HepG2 (cell line): ENCODE data around the gene TAC3. TPM values are rescaled to one million over a fixed set of nuclear protein-coding genes. Genes with fewer than 3 reads are reported as not detected.
A peak's percentile ranks its signal among the peaks of the same experiment; 100 is the strongest.

Source experiments
- ARHGAP35 ChIP-seq: sonication (generic); formaldehyde crosslinking; IDR thresholded peaks from 2 replicates; pipeline ENCODE4 v1.9.0; 2022; ENCODE audit warnings: mild to moderate bottlenecking, inconsistent platforms, moderate library complexity, missing genetic modification reagents, borderline replicate concordance
- ATM ChIP-seq: fragments of 450-650 bp; IDR thresholded peaks from 2 replicates; pipeline ENCODE4 v1.7.1; 2017; ENCODE audit warnings: mild to moderate bottlenecking, borderline replicate concordance
- CREB1 ChIP-seq, 2 experiments: fragments of 450-650 bp in 1 of 2; IDR thresholded peaks; 2 replicates each; pipeline ENCODE4 v1.6.1; 2016 to 2017; ENCODE audit warnings: control low read depth in 1 of 2, mild to moderate bottlenecking in 1 of 2, missing compliant biosample characterization in 1 of 2, missing genetic modification characterization in 1 of 2
- DMAP1 ChIP-seq: IDR thresholded peaks from 2 replicates; pipeline ENCODE4 v1.6.1; 2016
- FIP1L1 ChIP-seq: fragments of 200-400 bp; formaldehyde crosslinking; IDR thresholded peaks from 2 replicates; pipeline ENCODE4 v1.6.1; 2018; ENCODE audit warnings: low read depth, mild to moderate bottlenecking, low read length, moderate library complexity, borderline replicate concordance; ENCODE audit not compliant: insufficient read depth
- GATAD1 ChIP-seq: IDR thresholded peaks from 2 replicates; pipeline ENCODE4 v1.6.1; 2016; ENCODE audit warnings: missing genetic modification reagents, missing compliant biosample characterization
- IKZF4 ChIP-seq: sonication (generic); formaldehyde crosslinking; IDR thresholded peaks from 2 replicates; pipeline ENCODE4 v1.5.1; 2020; ENCODE audit warnings: borderline replicate concordance, mild to moderate bottlenecking, low read depth, missing genetic modification reagents; ENCODE audit errors: not compliant biosample characterization
- KAT2B ChIP-seq: fragments of 150-350 bp; IDR thresholded peaks from 2 replicates; pipeline ENCODE4 v1.6.1; 2014; ENCODE audit warnings: low read depth, low read length, borderline replicate concordance
- MIER2 ChIP-seq: IDR thresholded peaks from 2 replicates; pipeline ENCODE4 v1.6.1; 2016; ENCODE audit warnings: missing biosample characterization, missing genetic modification reagents
- MYC ChIP-seq: sonication (generic); formaldehyde crosslinking; IDR thresholded peaks from 2 replicates; pipeline ENCODE4 v1.9.0; 2021; ENCODE audit warnings: missing genetic modification reagents, borderline replicate concordance
- SRY ChIP-seq: sonication (generic); formaldehyde crosslinking; IDR thresholded peaks from 2 replicates; pipeline ENCODE4 v1.8.0; 2022; ENCODE audit warnings: mild to moderate bottlenecking, missing genetic modification reagents
- TAF1 ChIP-seq: sonication (generic); formaldehyde crosslinking; IDR thresholded peaks from 2 replicates; pipeline ENCODE4 v1.4.0; 2020; ENCODE audit warnings: missing genetic modification reagents
- TOE1 ChIP-seq: sonication (generic); formaldehyde crosslinking; IDR thresholded peaks from 2 replicates; pipeline ENCODE4 v1.4.0; 2020; ENCODE audit warnings: mild to moderate bottlenecking, missing genetic modification reagents
- TRIM24 ChIP-seq: sonication (generic); formaldehyde crosslinking; IDR thresholded peaks from 2 replicates; pipeline ENCODE4 v1.8.0; 2022; ENCODE audit warnings: mild to moderate bottlenecking, missing genetic modification reagents
- ZNF367 ChIP-seq: sonication (generic); formaldehyde crosslinking; IDR thresholded peaks from 2 replicates; pipeline ENCODE4 v1.4.0; 2020; ENCODE audit warnings: missing genetic modification reagents, borderline replicate concordance
- ZNF430 ChIP-seq: sonication (generic); formaldehyde crosslinking; IDR thresholded peaks from 2 replicates; pipeline ENCODE4 v1.9.0; 2021; ENCODE audit warnings: mild to moderate bottlenecking, missing genetic modification reagents
- polyA plus RNA-seq, 8 experiments: library from polyadenylated mRNA; depleted of rRNA in 3 of 8; stranded (reverse) in 7 of 8; unstranded in 1 of 8; fragments of >200 nt; fragmentation: Illumina TruSeq in 4 of 8; extraction: Trizol in 4 of 8; gene quantifications; 2 replicates each; pipeline versions ENCODE4 v1.2.1 to v1.2.3, GENCODE V29; 2011 to 2016; ENCODE audit warnings: low read depth in 4 of 8, missing spikeins in 1 of 8, mixed read lengths in 1 of 8; ENCODE audit not compliant: insufficient read depth in 1 of 8
- total RNA-seq, 5 experiments: library from RNA; depleted of rRNA; stranded (reverse); fragments of >200 nt; fragmentation: Illumina TruSeq; extraction: Trizol; gene quantifications; 2 replicates each; pipeline ENCODE4 v1.2.3, GENCODE V29; 2016; ENCODE audit warnings: low read depth in 1 of 5
- TF ChIP-seq, protein P1 (sequence below): sonication (generic); formaldehyde crosslinking; IDR thresholded peaks from 2 replicates; pipeline ENCODE4 v1.5.0; 2020; ENCODE audit warnings: mild to moderate bottlenecking, low read depth, missing genetic modification reagents, borderline replicate concordance
- TF ChIP-seq, protein P2 (sequence below), 2 experiments: fragments of 450-650 bp in 1 of 2; sonication (generic) in 1 of 2; formaldehyde crosslinking in 1 of 2; IDR thresholded peaks; 2 replicates each; pipeline versions ENCODE4 v1.6.1 to v1.8.0; 2016 to 2022; ENCODE audit warnings: antibody characterized with exemption in 1 of 2, mild to moderate bottlenecking in 1 of 2, missing genetic modification reagents in 1 of 2
- TF ChIP-seq, protein P3 (sequence below): IDR thresholded peaks from 2 replicates; pipeline ENCODE4 v1.6.1; 2016

Gene TAC3
- total and polyA plus RNA-seq, 2 of the 13 experiments (the other 11 are each of a cell fraction or from before 2014, with no cell fraction given): 0.13 to 0.15 TPM

DNA sequence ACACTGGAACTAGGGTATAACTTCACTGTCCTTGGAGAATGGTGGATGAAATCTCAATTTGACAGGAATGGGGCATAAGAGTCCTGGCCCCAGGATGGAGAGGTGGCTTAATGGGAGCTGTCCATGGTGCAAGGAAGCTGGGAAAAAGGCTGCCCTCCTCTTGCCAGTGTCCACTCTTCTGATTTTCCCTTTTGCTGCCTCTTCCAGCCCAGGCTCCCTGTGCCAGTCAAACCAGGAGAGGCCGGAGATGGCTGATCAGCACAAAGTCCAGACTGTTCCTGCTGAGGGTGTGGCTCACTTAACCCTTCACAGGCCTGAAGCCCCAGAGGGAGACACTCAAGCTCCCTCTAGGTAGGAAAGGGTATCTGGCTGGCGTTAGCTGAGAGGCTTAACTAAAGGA is 33.6 kb upstream of the TAC3 start, which contains the start of gene MYO1A (continued):
- TF ChIP-seq DMAP1 (CRISPR knock-in tag): no peak
- no peak for TF ChIP-seq TRIM24 (CRISPR knock-in tag)
- no peak for TF ChIP-seq GATAD1 (CRISPR knock-in tag)
- no peak for TF ChIP-seq MYC
- TF ChIP-seq TAF1: no peak
- TF ChIP-seq IKZF4 (CRISPR knock-in tag): no peak
- TF ChIP-seq, protein P1, sequence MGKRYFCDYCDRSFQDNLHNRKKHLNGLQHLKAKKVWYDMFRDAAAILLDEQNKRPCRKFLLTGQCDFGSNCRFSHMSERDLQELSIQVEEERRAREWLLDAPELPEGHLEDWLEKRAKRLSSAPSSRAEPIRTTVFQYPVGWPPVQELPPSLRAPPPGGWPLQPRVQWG: no peak
- no peak for TF ChIP-seq FIP1L1
- TF ChIP-seq ATM: no peak
- TF ChIP-seq, protein P2, sequence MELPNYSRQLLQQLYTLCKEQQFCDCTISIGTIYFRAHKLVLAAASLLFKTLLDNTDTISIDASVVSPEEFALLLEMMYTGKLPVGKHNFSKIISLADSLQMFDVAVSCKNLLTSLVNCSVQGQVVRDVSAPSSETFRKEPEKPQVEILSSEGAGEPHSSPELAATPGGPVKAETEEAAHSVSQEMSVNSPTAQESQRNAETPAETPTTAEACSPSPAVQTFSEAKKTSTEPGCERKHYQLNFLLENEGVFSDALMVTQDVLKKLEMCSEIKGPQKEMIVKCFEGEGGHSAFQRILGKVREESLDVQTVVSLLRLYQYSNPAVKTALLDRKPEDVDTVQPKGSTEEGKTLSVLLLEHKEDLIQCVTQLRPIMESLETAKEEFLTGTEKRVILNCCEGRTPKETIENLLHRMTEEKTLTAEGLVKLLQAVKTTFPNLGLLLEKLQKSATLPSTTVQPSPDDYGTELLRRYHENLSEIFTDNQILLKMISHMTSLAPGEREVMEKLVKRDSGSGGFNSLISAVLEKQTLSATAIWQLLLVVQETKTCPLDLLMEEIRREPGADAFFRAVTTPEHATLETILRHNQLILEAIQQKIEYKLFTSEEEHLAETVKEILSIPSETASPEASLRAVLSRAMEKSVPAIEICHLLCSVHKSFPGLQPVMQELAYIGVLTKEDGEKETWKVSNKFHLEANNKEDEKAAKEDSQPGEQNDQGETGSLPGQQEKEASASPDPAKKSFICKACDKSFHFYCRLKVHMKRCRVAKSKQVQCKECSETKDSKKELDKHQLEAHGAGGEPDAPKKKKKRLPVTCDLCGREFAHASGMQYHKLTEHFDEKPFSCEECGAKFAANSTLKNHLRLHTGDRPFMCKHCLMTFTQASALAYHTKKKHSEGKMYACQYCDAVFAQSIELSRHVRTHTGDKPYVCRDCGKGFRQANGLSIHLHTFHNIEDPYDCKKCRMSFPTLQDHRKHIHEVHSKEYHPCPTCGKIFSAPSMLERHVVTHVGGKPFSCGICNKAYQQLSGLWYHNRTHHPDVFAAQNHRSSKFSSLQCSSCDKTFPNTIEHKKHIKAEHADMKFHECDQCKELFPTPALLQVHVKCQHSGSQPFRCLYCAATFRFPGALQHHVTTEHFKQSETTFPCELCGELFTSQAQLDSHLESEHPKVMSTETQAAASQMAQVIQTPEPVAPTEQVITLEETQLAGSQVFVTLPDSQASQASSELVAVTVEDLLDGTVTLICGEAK (IDR thresholded peaks at IDR 0.05): no peak
- TF ChIP-seq, protein P2 (CRISPR knock-in tag; IDR thresholded peaks at IDR 0.05): no peak
- TF ChIP-seq, protein P3, sequence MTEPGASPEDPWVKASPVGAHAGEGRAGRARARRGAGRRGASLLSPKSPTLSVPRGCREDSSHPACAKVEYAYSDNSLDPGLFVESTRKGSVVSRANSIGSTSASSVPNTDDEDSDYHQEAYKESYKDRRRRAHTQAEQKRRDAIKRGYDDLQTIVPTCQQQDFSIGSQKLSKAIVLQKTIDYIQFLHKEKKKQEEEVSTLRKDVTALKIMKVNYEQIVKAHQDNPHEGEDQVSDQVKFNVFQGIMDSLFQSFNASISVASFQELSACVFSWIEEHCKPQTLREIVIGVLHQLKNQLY: no peak
- 0 out of 2 replicates have a peak, but pooled peaks have one; percentile 32 for TF ChIP-seq ZNF430 (CRISPR knock-in tag)
- no peak for TF ChIP-seq ARHGAP35 (CRISPR knock-in tag)
- no peak for TF ChIP-seq TOE1 (CRISPR knock-in tag)
- TF ChIP-seq MIER2: peak; percentile 96
- TF ChIP-seq CREB1 (IDR thresholded peaks at IDR 0.05): no peak
- no peak for TF ChIP-seq CREB1 (CRISPR knock-in tag; IDR thresholded peaks at IDR 0.05)
- TF ChIP-seq ZNF367 (CRISPR knock-in tag): no peak
- no peak for TF ChIP-seq SRY (CRISPR knock-in tag)
- TF ChIP-seq KAT2B: no peak
